ENCODE results near the gene STK38L.

Gene STK38L

GRCh38 chr12:27309293-27309994 lies 65.4 kb downstream of the STK38L start (continued):
- no peak for TF ChIP-seq PRDM2 (tag by site-specific recombination; IDR thresholded peaks at IDR 0.05; ENCODE audit: borderline replicate concordance)
- TF ChIP-seq ZFHX2 (tag by site-specific recombination; conservative IDR thresholded peaks at IDR 0.05), result no peak
- TF ChIP-seq ZNF529 (tag by site-specific recombination; IDR thresholded peaks at IDR 0.05; ENCODE audit: insufficient replicate concordance), result no peak
- no peak for TF ChIP-seq ZNF48 (tag by site-specific recombination; IDR thresholded peaks at IDR 0.05)
- no peak for TF ChIP-seq PRDM1 (tag by site-specific recombination; IDR thresholded peaks at IDR 0.05)

- peaks cover 35 to 38% of the 10 kb centered on the region in 2 experiments for H3K36me3 ChIP-seq (ENCODE audit: control insufficient read depth in 2 of 2, insufficient read depth in 1 of 2, low read length in 2 of 2)
- CTCF ChIA-PET, result interaction anchor here (0.5 to 6.2 kb wide), 2 partner anchors 295 to 314 kb away, joined by 3 to 65 read pairs; partner anchors contain the start of gene TM7SF3
- no peaks in the 10 kb centered on the region for H3K9me3 ChIP-seq (ENCODE audit: control insufficient read depth, insufficient read depth, low read depth, low read length)
- H3K4me3 ChIP-seq (ENCODE audit: low read depth, low read length), result no peak overlapping the region
- POLR2A ChIA-PET, result no interaction called here
- TF ChIP-seq ZNF366 (tag by site-specific recombination; conservative IDR thresholded peaks at IDR 0.05) (no peak), ZNF354C (tag by site-specific recombination; IDR thresholded peaks at IDR 0.05; ENCODE audit: borderline replicate concordance, low read depth) (no peak), ZNF449 (tag by site-specific recombination; IDR thresholded peaks at IDR 0.05) (no peak), MYNN (tag by site-specific recombination; IDR thresholded peaks at IDR 0.05; ENCODE audit: borderline replicate concordance) (no peak), ZBTB48 (tag by site-specific recombination; IDR thresholded peaks at IDR 0.05) (no peak), ZNF19 (tag by site-specific recombination; IDR thresholded peaks at IDR 0.05; ENCODE audit: low read depth) (no peak), PRDM2 (tag by site-specific recombination; IDR thresholded peaks at IDR 0.05; ENCODE audit: borderline replicate concordance) (no peak), ZNF335 (tag by site-specific recombination; conservative IDR thresholded peaks at IDR 0.05) (no peak), ZNF707 (tag by site-specific recombination; IDR thresholded peaks at IDR 0.05) (no peak)
- peaks cover 8% of the 10 kb centered on the region; the same call in 1 of the 2 replicates for H3K4me1 ChIP-seq (ENCODE audit: control insufficient read depth, insufficient read depth, low read length)
- no peak overlapping the region for H3K27ac ChIP-seq (ENCODE audit: extremely low read depth, low read depth, low read length)
Measured at GRCh38 chr12:27309995-27310315, 65.9 kb downstream of the STK38L start.
